Ishikawa (cell line): ENCODE results near the gene HSD17B10.

Experiments used
- CEBPB ChIP-seq: IDR thresholded peaks from 2 replicates; pipeline ENCODE4 v1.6.1; 2012
- CREB1 ChIP-seq: IDR thresholded peaks from 2 replicates; pipeline ENCODE4 v1.6.1; 2012; ENCODE audit warnings: low read depth
- EGR1 ChIP-seq: IDR thresholded peaks from 2 replicates; pipeline ENCODE4 v1.6.1; 2012
- EP300 ChIP-seq: IDR thresholded peaks from 2 replicates; pipeline ENCODE4 v1.6.1; 2012; ENCODE audit warnings: borderline replicate concordance
- MAX ChIP-seq: IDR thresholded peaks from 2 replicates; pipeline ENCODE4 v1.6.1; 2012
- NFIC ChIP-seq: IDR thresholded peaks from 2 replicates; pipeline ENCODE4 v1.6.1; 2012
- RAD21 ChIP-seq: IDR thresholded peaks from 2 replicates; pipeline ENCODE4 v1.6.1; 2012; ENCODE audit warnings: low read depth
- REST ChIP-seq: IDR thresholded peaks from 2 replicates; pipeline ENCODE4 v1.6.1; 2012; ENCODE audit warnings: low read depth, mild to moderate bottlenecking
- TAF1 ChIP-seq: IDR thresholded peaks from 2 replicates; pipeline ENCODE4 v1.6.1; 2012; ENCODE audit warnings: low read depth, mild to moderate bottlenecking
- TCF12 ChIP-seq: IDR thresholded peaks from 2 replicates; pipeline ENCODE4 v1.6.1; 2012; ENCODE audit warnings: low read depth
- TEAD4 ChIP-seq: IDR thresholded peaks from 2 replicates; pipeline ENCODE4 v1.6.1; 2012
- YY1 ChIP-seq: IDR thresholded peaks from 2 replicates; pipeline ENCODE4 v1.6.1; 2012; ENCODE audit warnings: low read depth
- ZBTB7A ChIP-seq: IDR thresholded peaks from 2 replicates; pipeline ENCODE4 v1.6.1; 2012; ENCODE audit warnings: low read depth
- TF ChIP-seq, protein P1 (sequence below): IDR thresholded peaks from 2 replicates; pipeline ENCODE4 v1.6.1; 2012

Gene HSD17B10

GRCh38 chrX:53429755-53430154, 4.4 kb downstream of the HSD17B10 start:
- TF ChIP-seq EGR1 (no peak), EP300 (no peak), CEBPB (no peak), REST (no peak)
- TF ChIP-seq, protein P1, sequence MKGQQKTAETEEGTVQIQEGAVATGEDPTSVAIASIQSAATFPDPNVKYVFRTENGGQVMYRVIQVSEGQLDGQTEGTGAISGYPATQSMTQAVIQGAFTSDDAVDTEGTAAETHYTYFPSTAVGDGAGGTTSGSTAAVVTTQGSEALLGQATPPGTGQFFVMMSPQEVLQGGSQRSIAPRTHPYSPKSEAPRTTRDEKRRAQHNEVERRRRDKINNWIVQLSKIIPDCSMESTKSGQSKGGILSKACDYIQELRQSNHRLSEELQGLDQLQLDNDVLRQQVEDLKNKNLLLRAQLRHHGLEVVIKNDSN = no peak

GRCh38 chrX:53422861-53423306, 11.3 kb downstream of the HSD17B10 start, which contains the start of gene RIBC1:
Gene RIBC1 (plus strand): TSS chrX:53422873. CDS start chrX:53426277, 3,404 bp downstream.
- no peak for TF ChIP-seq YY1
- no peak for TF ChIP-seq RAD21
- TF ChIP-seq CEBPB = no peak
- no peak for TF ChIP-seq ZBTB7A
- no peak for TF ChIP-seq TAF1
- no peak for TF ChIP-seq EP300
- no peak for TF ChIP-seq REST
- TF ChIP-seq TCF12 = no peak
- TF ChIP-seq MAX = no peak
- no peak for TF ChIP-seq NFIC
- TF ChIP-seq, protein P1 = no peak

GRCh38 chrX:53422086-53422860, 11.9 kb downstream of the HSD17B10 start, which contains the start of gene SMC1A:
Gene SMC1A (minus strand): TSS chrX:53422654. CDS start chrX:53422600, 54 bp downstream.
- peak; percentile 54; the same call in 1 of the 2 replicates for TF ChIP-seq MAX
- TF ChIP-seq TAF1 = peak; percentile 60; the same call in 1 of the 2 replicates
- peak; percentile 22; the same call in 1 of the 2 replicates for TF ChIP-seq EP300
- no peak for TF ChIP-seq YY1

DNA sequence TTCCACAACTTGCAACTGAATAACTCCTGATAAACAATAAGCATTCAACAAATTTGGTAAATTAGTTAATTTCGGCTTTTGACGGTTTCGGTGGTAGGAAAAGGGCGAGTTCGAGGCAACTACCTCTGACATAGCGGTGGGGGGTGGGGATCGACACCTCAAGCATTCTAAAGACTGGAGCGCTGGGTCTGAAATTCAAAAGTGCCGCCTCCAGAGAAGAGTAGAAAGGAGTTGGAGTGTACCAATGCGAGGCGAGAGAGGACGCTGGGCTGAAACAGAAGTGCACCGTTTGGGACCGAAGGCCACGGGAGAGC, 12.4 kb downstream of the HSD17B10 start:
- TF ChIP-seq CREB1 = no peak
- no peak for TF ChIP-seq NFIC
- TF ChIP-seq ZBTB7A = no peak
- no peak for TF ChIP-seq TEAD4
- TF ChIP-seq MAX = no peak
- no peak for TF ChIP-seq CEBPB
- TF ChIP-seq YY1 = no peak
- TF ChIP-seq TCF12 = no peak
- no peak for TF ChIP-seq TAF1
- TF ChIP-seq EGR1 = no peak
- no peak for TF ChIP-seq EP300

DNA sequence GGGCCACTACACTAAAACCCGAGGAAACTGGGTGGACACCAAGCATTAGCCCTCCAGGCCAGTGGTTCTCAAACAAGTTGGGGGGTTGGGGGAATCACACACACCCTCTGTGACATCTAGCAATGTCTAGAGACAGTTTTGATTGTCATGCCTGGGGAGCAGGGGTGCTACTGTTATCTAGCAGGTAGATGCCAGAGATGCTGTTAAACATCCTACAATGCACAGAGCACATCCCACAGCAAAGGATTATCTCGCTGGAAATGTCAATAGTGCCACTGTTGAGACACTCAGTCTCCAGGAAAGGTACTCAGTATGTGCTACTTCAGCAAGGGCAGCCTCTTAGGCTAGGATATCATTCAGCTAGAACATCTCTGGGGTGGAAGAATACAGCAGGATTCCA, 13.0 kb downstream of the HSD17B10 start:
- TF ChIP-seq EP300 (no peak), NFIC (no peak), ZBTB7A (no peak), TCF12 (no peak), YY1 (no peak), TEAD4 (no peak), REST (no peak)
